IMR-90 (cell line): ENCODE results near the gene MEIS2. TPM values are rescaled to one million over a fixed set of nuclear protein-coding genes. Genes with fewer than 3 reads are reported as not detected.

ENCODE experiments used
- ATAC-seq: fragments of 200-7000 bp; cut with Tn5 transposase; 2 replicates; pipeline ENCODE4 v1.9.1; 2020; ENCODE audit warnings: low read depth, mild to moderate bottlenecking, moderate library complexity
- BruUV-seq: library from RNA; stranded (reverse); fragments of 400-500 nt; replicated peaks from 2 replicates; lab custom pipeline; 2021; lab: Mats Ljungman, UMichigan
- CTCF ChIA-PET: fragments of 300-600 bp; formaldehyde crosslinking; extraction: SDS; loops from one replicate; lab custom pipeline; 2021; ENCODE audit warnings: antibody characterized with exemption; lab: Yijun Ruan, JAX
- POLR2A ChIA-PET: fragments of 300-600 bp; sonication (Branson Sonifier 250); formaldehyde crosslinking; loops from one replicate; lab custom pipeline; 2022; ENCODE audit warnings: antibody characterized with exemption; ENCODE audit not compliant: unreplicated experiment; lab: Charles Lee
- DNase-seq: peaks from one replicate; pipeline ENCODE4 v3.0.0; 2013
- H2AFZ ChIP-seq: replicated peaks from 2 replicates; pipeline ENCODE3; 2013; ENCODE audit warnings: low read length, mild to moderate bottlenecking; ENCODE audit not compliant: poor library complexity
- H2AK5ac ChIP-seq: 2 replicates; pipeline ENCODE4 v1.6.1; 2013; ENCODE audit warnings: low read depth, low read length, inconsistent platforms
- H2AK9ac ChIP-seq: replicated peaks from 2 replicates; pipeline ENCODE3; 2013; ENCODE audit warnings: mild to moderate bottlenecking, low read depth, low read length, moderate library complexity; ENCODE audit not compliant: poor library complexity
- H2BK120ac ChIP-seq: 2 replicates; pipeline ENCODE4 v1.6.1; 2013; ENCODE audit warnings: low read depth, low read length, inconsistent platforms
- H2BK15ac ChIP-seq: 3 replicates; pipeline ENCODE4 v1.6.1; 2013; ENCODE audit warnings: low read depth, low read length, inconsistent platforms
- H2BK20ac ChIP-seq: 2 replicates; pipeline ENCODE4 v1.6.1; 2013; ENCODE audit warnings: low read depth, mild to moderate bottlenecking, inconsistent platforms, low read length, moderate library complexity
- H2BK5ac ChIP-seq: 2 replicates; pipeline ENCODE4 v1.6.1; 2013; ENCODE audit warnings: mild to moderate bottlenecking, low read depth, low read length, inconsistent platforms; ENCODE audit not compliant: poor library complexity, severe bottlenecking
- H3K14ac ChIP-seq: replicated peaks from 2 replicates; pipeline ENCODE4 v1.6.1; 2013; ENCODE audit warnings: low read depth, low read length, inconsistent platforms
- H3K18ac ChIP-seq: 2 replicates; pipeline ENCODE4 v1.6.1; 2013; ENCODE audit warnings: low read depth, low read length, control low read depth
- H3K23ac ChIP-seq: 2 replicates; pipeline ENCODE4 v1.6.1; 2013; ENCODE audit warnings: low read depth, low read length, inconsistent platforms
- H3K27ac ChIP-seq: 2 replicates; pipeline ENCODE4 v1.5.1; 2013; ENCODE audit warnings: mild to moderate bottlenecking, control low read depth, low read length; ENCODE audit not compliant: insufficient read depth
- H3K27me3 ChIP-seq: 2 replicates; pipeline ENCODE4 v1.6.1; 2013; ENCODE audit warnings: low read length; ENCODE audit not compliant: control insufficient read depth, insufficient read depth
- H3K36me3 ChIP-seq: 2 replicates; pipeline ENCODE4 v1.6.1; 2013; ENCODE audit warnings: low read length, mixed read lengths; ENCODE audit not compliant: control insufficient read depth, insufficient read depth
- H3K4ac ChIP-seq: 2 replicates; pipeline ENCODE4 v1.6.1; 2013; ENCODE audit warnings: low read depth, low read length, inconsistent platforms
- H3K4me1 ChIP-seq: 2 replicates; pipeline ENCODE4 v1.6.1; 2013; ENCODE audit warnings: low read length, mixed read lengths; ENCODE audit not compliant: control insufficient read depth, insufficient read depth
- H3K4me2 ChIP-seq: 2 replicates; pipeline ENCODE4 v1.6.1; 2013; ENCODE audit warnings: low read depth, mild to moderate bottlenecking, control low read depth, low read length, moderate library complexity
- H3K4me3 ChIP-seq: 2 replicates; pipeline ENCODE4 v1.5.1; 2013; ENCODE audit warnings: low read depth, mild to moderate bottlenecking, control low read depth, low read length, moderate library complexity; ENCODE audit not compliant: insufficient read depth
- H3K56ac ChIP-seq: 2 replicates; pipeline ENCODE4 v1.6.1; 2013; ENCODE audit warnings: low read length, inconsistent platforms; ENCODE audit not compliant: insufficient read depth; ENCODE audit errors: extremely low read depth
- H3K79me1 ChIP-seq, 2 experiments: 2 replicates each; pipeline ENCODE4 v1.6.1; 2013; ENCODE audit warnings: low read length in 2 of 2, inconsistent platforms in 1 of 2, low read depth in 1 of 2
- H3K9ac ChIP-seq: 2 replicates; pipeline ENCODE4 v1.6.1; 2013; ENCODE audit warnings: low read depth, low read length, control low read depth
- H3K9me1 ChIP-seq: 2 replicates; pipeline ENCODE4 v1.6.1; 2013; ENCODE audit warnings: low read length, inconsistent platforms; ENCODE audit not compliant: insufficient read depth
- H3K9me3 ChIP-seq: 2 replicates; pipeline ENCODE4 v1.6.1; 2013; ENCODE audit warnings: low read length; ENCODE audit not compliant: control insufficient read depth, insufficient read depth
- H4K20me1 ChIP-seq: 2 replicates; pipeline ENCODE4 v1.6.1; 2013; ENCODE audit warnings: low read length, inconsistent platforms; ENCODE audit not compliant: insufficient read depth
- H4K5ac ChIP-seq: 2 replicates; pipeline ENCODE4 v1.6.1; 2013; ENCODE audit warnings: mild to moderate bottlenecking, low read depth, low read length, control low read depth
- H4K8ac ChIP-seq, 2 experiments: 2 replicates each; pipeline ENCODE4 v1.6.1; 2013; ENCODE audit warnings: low read depth in 2 of 2, low read length in 2 of 2, control low read depth in 1 of 2, inconsistent platforms in 1 of 2
- H4K91ac ChIP-seq: 2 replicates; pipeline ENCODE4 v1.6.1; 2013; ENCODE audit warnings: low read depth, low read length, inconsistent platforms; ENCODE audit not compliant: insufficient read depth
- BHLHE40 ChIP-seq: fragments of 150-350 bp; IDR thresholded peaks from 2 replicates; pipeline ENCODE4 v1.6.1; 2016; ENCODE audit warnings: mild to moderate bottlenecking, low read depth, low read length
- CEBPB ChIP-seq: IDR thresholded peaks from 2 replicates; pipeline ENCODE4 v1.6.1; 2012; ENCODE audit warnings: low read depth, low read length, improper control_type of control experiment
- CHD1 ChIP-seq: IDR thresholded peaks from 2 replicates; pipeline ENCODE4 v1.6.1; 2012; ENCODE audit warnings: low read depth, low read length, improper control_type of control experiment
- CTCF ChIP-seq: conservative IDR thresholded peaks from 2 replicates; pipeline ENCODE4 v1.5.1; 2012; ENCODE audit warnings: mild to moderate bottlenecking, low read depth, low read length, improper control_type of control experiment
- ELK1 ChIP-seq: fragments of 150-350 bp; IDR thresholded peaks from 2 replicates; pipeline ENCODE4 v1.6.1; 2016; ENCODE audit warnings: low read depth, mild to moderate bottlenecking, low read length, moderate library complexity, borderline replicate concordance
- FOS ChIP-seq: fragments of 150-350 bp; IDR thresholded peaks from 2 replicates; pipeline ENCODE4 v1.6.1; 2016; ENCODE audit warnings: low read depth, low read length
- MAFK ChIP-seq: IDR thresholded peaks from 2 replicates; pipeline ENCODE4 v1.6.1; 2012; ENCODE audit warnings: low read depth, low read length, improper control_type of control experiment
- MAZ ChIP-seq: IDR thresholded peaks from 2 replicates; pipeline ENCODE4 v1.6.1; 2012; ENCODE audit warnings: low read depth, mild to moderate bottlenecking, low read length, improper control_type of control experiment, moderate library complexity, borderline replicate concordance
- MXI1 ChIP-seq: IDR thresholded peaks from 2 replicates; pipeline ENCODE4 v1.6.1; 2012; ENCODE audit warnings: low read depth, mild to moderate bottlenecking, low read length, moderate library complexity, borderline replicate concordance
- NFE2L2 ChIP-seq: fragments of 150-350 bp; IDR thresholded peaks from 2 replicates; pipeline ENCODE4 v1.6.1; 2016; ENCODE audit warnings: low read depth, mild to moderate bottlenecking, low read length
- POLR2A ChIP-seq: IDR thresholded peaks from 2 replicates; pipeline ENCODE4 v1.6.1; 2012; ENCODE audit warnings: mild to moderate bottlenecking, low read depth, low read length
- RAD21 ChIP-seq: IDR thresholded peaks from 2 replicates; pipeline ENCODE4 v1.6.1; 2012; ENCODE audit warnings: low read length, improper control_type of control experiment
- RCOR1 ChIP-seq: IDR thresholded peaks from 2 replicates; pipeline ENCODE4 v1.6.1; 2012; ENCODE audit warnings: mild to moderate bottlenecking, low read length, improper control_type of control experiment; ENCODE audit not compliant: insufficient replicate concordance
- RFX5 ChIP-seq: IDR thresholded peaks from 2 replicates; pipeline ENCODE4 v1.8.0; 2012; ENCODE audit warnings: low read depth, mild to moderate bottlenecking, low read length, moderate library complexity
- SMC3 ChIP-seq: fragments of 150-350 bp; IDR thresholded peaks from 2 replicates; pipeline ENCODE4 v1.6.1; 2016; ENCODE audit warnings: low read depth, mild to moderate bottlenecking, antibody characterized with exemption, low read length, moderate library complexity
- USF2 ChIP-seq: fragments of 150-350 bp; IDR thresholded peaks from 2 replicates; pipeline ENCODE4 v1.6.1; 2017; ENCODE audit warnings: mild to moderate bottlenecking, antibody characterized with exemption, low read length, low read depth
- WGBS, 2 experiments: methylation state at CpG; one replicate each; pipeline versions ENCODE4 v1.1.5 to v1.1.7; 2013; ENCODE audit warnings: missing lambda C conversion rate in 2 of 2; ENCODE audit not compliant: insufficient read length in 1 of 2; ENCODE audit errors: extremely low coverage in 2 of 2; 5-methylcytosine and 5-hydroxymethylcytosine counted together
- dilution Hi-C: fragments of 300-500 bp; cut with HindIII; formaldehyde crosslinking; loops from one replicate; pipeline ENCODE4 v1.14.3; 2018; ENCODE audit warnings: low sequenced_read_pairs; ENCODE audit not compliant: unreplicated experiment
- in situ Hi-C: fragments of 300-500 bp; cut with MboI; formaldehyde crosslinking; loops from 3 replicates; pipeline ENCODE4 v1.14.3; 2019; ENCODE audit warnings: low sequenced_read_pairs, inconsistent platforms, mixed read lengths
- intact Hi-C: fragments of 100-400 bp; cut with micrococcal nuclease; formaldehyde crosslinking; loops from 2 replicates; pipeline ENCODE4 v1.10.0; 2022
- polyA plus RNA-seq, 3 experiments: library from polyadenylated mRNA; depleted of rRNA; stranded (reverse); fragments of >200 nt; gene quantifications; 2 replicates each; pipeline ENCODE4 v1.2.3, GENCODE V29; 2012; ENCODE audit warnings: low replicate concordance in 1 of 3
- total RNA-seq: library from RNA; depleted of rRNA; stranded (reverse); fragments of >200 nt; gene quantifications from 2 replicates; pipeline ENCODE4 v1.2.3, GENCODE V29; 2012

MEIS2 gene
- total and polyA plus RNA-seq, 2 of the 4 experiments (the other 2 are of a cell fraction) = 70.1 to 71.3 TPM

- Histone ChIP-seq H3K79me1 (peaks cover 2 to 12% of the 10 kb centered on the region in 2 experiments; a peak in 2 of 4 replicates), H3K9me1 (no peaks in the 10 kb centered on the region), H3K9me3 (no peaks in the 10 kb centered on the region), H3K18ac (no peak overlapping the region), H3K4me1 (peaks cover 5% of the 10 kb centered on the region), H3K9ac (no peak overlapping the region), H3K4me2 (no peak overlapping the region), H3K27ac (no peak overlapping the region), H2AFZ (no peak overlapping the region), H3K23ac (no peak overlapping the region), H2AK9ac (no peak overlapping the region), H3K4me3 (no peak overlapping the region), H2BK120ac (no peak overlapping the region), H4K8ac (no peak overlapping the region), H2BK15ac (no peak overlapping the region), H3K14ac (no peak overlapping the region), H3K36me3 (no peaks in the 10 kb centered on the region), H3K27me3 (no peaks in the 10 kb centered on the region), H3K56ac (no peak overlapping the region), H4K91ac (no peak overlapping the region), H4K20me1 (no peaks in the 10 kb centered on the region), H2AK5ac (no peak overlapping the region), H4K5ac (no peak overlapping the region), H2BK20ac (no peak overlapping the region), H3K4ac (no peak overlapping the region), H2BK5ac (no peak overlapping the region)
- dilution Hi-C loops (no loop called here), intact Hi-C loops (no loop called here), in situ Hi-C loops (no loop called here)
- TF ChIP-seq MAFK = no peak
- TF ChIP-seq RAD21 = no peak
- TF ChIP-seq NFE2L2 = no peak
- no peak for TF ChIP-seq BHLHE40
- TF ChIP-seq USF2 = no peak
- TF ChIP-seq MXI1 = no peak
- TF ChIP-seq SMC3 = no peak
- no peak for TF ChIP-seq CTCF
- TF ChIP-seq RFX5 = no peak
- no peak for TF ChIP-seq MAZ
- TF ChIP-seq RCOR1 = no peak
- TF ChIP-seq FOS = no peak
- no peak for TF ChIP-seq CHD1
- TF ChIP-seq POLR2A = no peak
- TF ChIP-seq ELK1 = no peak
- TF ChIP-seq CEBPB = no peak
- ChIA-PET CTCF (no interaction called here), POLR2A (no interaction called here)
- ATAC-seq = no peak
- 100% methylated on average over 1 of the region's 5 CpGs; no CpG with 5 or more reads in 1 of the 2 experiments for WGBS, 2 experiments
- BruUV-seq = no TSS peak
- no peak for DNase-seq
These were observed 107.9 kb downstream of the MEIS2 start for GRCh38 chr15:36992454-36992853.
